Endothelial cell (in vitro differentiated cells): ENCODE measurements around the gene RPL15. TPM values are rescaled to one million over a fixed set of nuclear protein-coding genes. Genes with fewer than 3 reads are reported as not detected.

Experiments used
- DNase-seq: peaks from one replicate; pipeline ENCODE4 v3.0.0; 2021; ENCODE audit warnings: low spot score
- H3K27ac Mint-ChIP-seq: one replicate; pipeline ENCODE4 v1.8.0; 2021; ENCODE audit warnings: mixed read lengths, inconsistent platforms; ENCODE audit not compliant: unreplicated experiment
- H3K27me3 Mint-ChIP-seq: one replicate; pipeline ENCODE4 v1.8.0; 2021; ENCODE audit warnings: mild to moderate bottlenecking, moderate library complexity, mixed read lengths, inconsistent platforms; ENCODE audit not compliant: unreplicated experiment
- H3K36me3 Mint-ChIP-seq: one replicate; pipeline ENCODE4 v1.8.0; 2021; ENCODE audit warnings: mild to moderate bottlenecking, low read depth, mixed read lengths, inconsistent platforms; ENCODE audit not compliant: unreplicated experiment
- H3K4me1 Mint-ChIP-seq: one replicate; pipeline ENCODE4 v1.8.0; 2021; ENCODE audit warnings: mild to moderate bottlenecking, mixed read lengths, inconsistent platforms; ENCODE audit not compliant: unreplicated experiment
- H3K4me3 Mint-ChIP-seq: one replicate; pipeline ENCODE4 v1.8.0; 2021; ENCODE audit warnings: mild to moderate bottlenecking, mixed read lengths, inconsistent platforms; ENCODE audit not compliant: unreplicated experiment
- H3K9me3 Mint-ChIP-seq: one replicate; pipeline ENCODE4 v1.8.0; 2021; ENCODE audit warnings: mixed read lengths, inconsistent platforms; ENCODE audit not compliant: unreplicated experiment
- CTCF ChIP-seq: fragments of 200-600 bp; sonication (generic); IDR thresholded peaks from one replicate; pipeline ENCODE4 v1.5.0; 2021; ENCODE audit warnings: antibody characterized with exemption; ENCODE audit not compliant: unreplicated experiment
- total RNA-seq: library from RNA; stranded (reverse); fragmentation: NEBNext Ultra II Directional; extraction: Animal tissue kit (Norgen Biotek cat#: 25700); gene quantifications from one replicate; pipeline ENCODE4 v1.2.1, GENCODE V29; 2021; ENCODE audit not compliant: unreplicated experiment

RPL15 gene
- total RNA-seq, 1 donor from 2014 or later, result 2,853 TPM

GRCh38 chr3:23872330-23872729, 44.6 kb upstream of the RPL15 start:
- Mint-ChIP-seq H3K4me1 (peaks cover 20% of the 10 kb centered on the region), H3K27ac (no peak overlapping the region), H3K36me3 (no peaks in the 10 kb centered on the region), H3K27me3 (no peaks in the 10 kb centered on the region), H3K4me3 (no peak overlapping the region), H3K9me3 (no peaks in the 10 kb centered on the region)
- no peak for DNase-seq
- no peak for TF ChIP-seq CTCF

GRCh38 chr3:23873941-23874340, 43.0 kb upstream of the RPL15 start:
- Mint-ChIP-seq H3K4me3 (no peak overlapping the region), H3K4me1 (peaks cover 20% of the 10 kb centered on the region), H3K9me3 (no peaks in the 10 kb centered on the region), H3K36me3 (peaks cover 10% of the 10 kb centered on the region), H3K27me3 (no peaks in the 10 kb centered on the region), H3K27ac (no peak overlapping the region)
- TF ChIP-seq CTCF, result no peak
- DNase-seq, result no peak

GRCh38 chr3:23874359-23875112, 42.4 kb upstream of the RPL15 start:
- H3K27ac Mint-ChIP-seq, result no peak overlapping the region
- H3K27me3 Mint-ChIP-seq, result peaks cover 2% of the 10 kb centered on the region
- no peak overlapping the region for H3K4me3 Mint-ChIP-seq
- no peak for TF ChIP-seq CTCF
- H3K4me1 Mint-ChIP-seq, result peaks cover 20% of the 10 kb centered on the region
- H3K36me3 Mint-ChIP-seq, result peaks cover 14% of the 10 kb centered on the region
- no peaks in the 10 kb centered on the region for H3K9me3 Mint-ChIP-seq
- no peak for DNase-seq

- peaks cover 20% of the 10 kb centered on the region for H3K4me1 Mint-ChIP-seq
- H3K27ac Mint-ChIP-seq, result no peak overlapping the region
- TF ChIP-seq CTCF, result no peak
- no peak for DNase-seq
- peaks cover 2% of the 10 kb centered on the region for H3K27me3 Mint-ChIP-seq
- peaks cover 14% of the 10 kb centered on the region for H3K36me3 Mint-ChIP-seq
- no peaks in the 10 kb centered on the region for H3K9me3 Mint-ChIP-seq
- no peak overlapping the region for H3K4me3 Mint-ChIP-seq
Measured at GRCh38 chr3:23875113-23875725, 41.7 kb upstream of the RPL15 start.

GRCh38 chr3:23876923-23877322, 40.0 kb upstream of the RPL15 start:
- Mint-ChIP-seq H3K27me3 (peaks cover 3% of the 10 kb centered on the region), H3K9me3 (no peaks in the 10 kb centered on the region), H3K36me3 (peaks cover 20% of the 10 kb centered on the region), H3K4me1 (peaks cover 35% of the 10 kb centered on the region), H3K4me3 (no peak overlapping the region), H3K27ac (no peak overlapping the region)
- DNase-seq, result no peak
- no peak for TF ChIP-seq CTCF
